ENCODE results near the gene CCDC82. TPM values are rescaled to one million over a fixed set of nuclear protein-coding genes. Genes with fewer than 3 reads are reported as not detected.
A peak's percentile ranks its signal among the peaks of the same experiment; 100 is the strongest.
"Not testable (repeated sequence)": the region's sequence is repeated elsewhere in the genome, so short reads cannot be mapped to it uniquely, and the experiment has no call there.

Gene CCDC82
- total RNA-seq (10 to 100 TPM in 1 of 4 donors, 1 to 10 TPM in 3; 6.3 to 12.3 (median 8.6) TPM), polyA plus RNA-seq (10 to 100 TPM in 1 of 3 donors, 1 to 10 TPM in 2; 7.5 to 21.4 (median 9.3) TPM)
- long read RNA-seq, donor 1, full-length matches to known transcripts = 7 of 13 reads
- long read RNA-seq, donor 1, partial matches to known transcripts = 0 of 13 reads
- long read RNA-seq, donor 1, other reads (novel, unspliced or antisense) = 6 of 13 reads
- long read RNA-seq, donor 2, full-length matches to known transcripts = 12 of 19 reads
- long read RNA-seq, donor 2, partial matches to known transcripts = 1 of 19 reads
- long read RNA-seq, donor 2, other reads (novel, unspliced or antisense) = 6 of 19 reads

DNA sequence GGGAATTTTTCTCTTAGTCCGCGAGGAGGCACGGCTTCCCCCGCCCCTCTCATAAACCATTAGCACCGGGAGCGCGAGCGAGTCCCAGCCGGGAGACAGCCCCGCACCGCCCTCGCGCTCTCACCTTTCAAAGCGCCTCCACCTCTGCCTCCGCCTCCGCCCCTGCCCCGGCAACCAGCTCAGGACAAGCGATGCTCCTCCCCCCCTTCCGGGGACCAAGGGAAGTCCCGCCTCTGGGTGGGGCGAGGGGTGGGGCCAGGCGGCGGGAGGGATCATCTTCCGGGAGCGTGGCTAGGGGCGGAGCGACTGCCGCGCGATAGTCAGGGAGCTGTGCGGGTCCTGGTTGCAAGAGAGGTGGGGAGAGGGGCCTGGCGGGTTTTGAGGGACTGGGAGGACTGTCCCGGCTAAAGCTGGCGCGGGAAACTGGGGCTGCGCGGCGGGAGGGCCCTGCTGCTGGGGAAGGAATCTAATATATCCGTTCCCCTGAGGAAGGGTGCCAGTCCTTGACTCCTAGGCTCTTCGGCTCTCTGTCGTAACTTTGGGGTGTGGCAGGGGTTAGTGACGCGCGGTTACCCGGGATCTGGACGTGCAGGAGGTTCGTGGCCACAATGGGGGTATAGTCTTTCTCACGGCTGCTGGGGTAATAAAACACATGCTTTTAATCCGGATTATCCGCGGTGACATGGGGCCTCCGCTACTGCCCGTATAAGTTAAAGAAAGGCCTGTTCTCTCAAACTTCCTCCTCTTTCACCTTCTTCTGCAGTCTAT lies at the start of gene CCDC82, which contains the start of gene JRKL:
TSS of gene CCDC82 (minus strand) at position 193 of the 768 bp plus-strand sequence. CDS start 5,165 bp downstream, outside the sequence.
TSS of gene JRKL (plus strand) at position 294 of the 768 bp plus-strand sequence. CDS start 637 bp downstream, outside the sequence.
- Histone ChIP-seq H3K4me1 (peaks cover 12% of the 10 kb centered on the region), H3K9me3 (no peaks in the 10 kb centered on the region), H3K27me3 (ENCODE audit: insufficient read depth in 3 of 3, low read length in 2 of 3) (no peaks in the 10 kb centered on the region), H3K27ac (peak within 1 kb of the TSS; percentile 92), H3K4me3 (peak within 1 kb of the TSS; percentile 93), H3K36me3 (ENCODE audit: insufficient read depth in 1 of 2, low read depth in 1 of 2) (peaks cover 0 to 9% of the 10 kb centered on the region in 2 donors)
- peak; percentile 96 to 98 for DNase-seq
- intact Hi-C loops (cut with DNase I) = loop anchor here in 1 of 2 donors (10.0 kb wide), 1 partner anchor 555 kb away; no protein-coding TSS in a partner anchor
- TF ChIP-seq, protein P1, sequence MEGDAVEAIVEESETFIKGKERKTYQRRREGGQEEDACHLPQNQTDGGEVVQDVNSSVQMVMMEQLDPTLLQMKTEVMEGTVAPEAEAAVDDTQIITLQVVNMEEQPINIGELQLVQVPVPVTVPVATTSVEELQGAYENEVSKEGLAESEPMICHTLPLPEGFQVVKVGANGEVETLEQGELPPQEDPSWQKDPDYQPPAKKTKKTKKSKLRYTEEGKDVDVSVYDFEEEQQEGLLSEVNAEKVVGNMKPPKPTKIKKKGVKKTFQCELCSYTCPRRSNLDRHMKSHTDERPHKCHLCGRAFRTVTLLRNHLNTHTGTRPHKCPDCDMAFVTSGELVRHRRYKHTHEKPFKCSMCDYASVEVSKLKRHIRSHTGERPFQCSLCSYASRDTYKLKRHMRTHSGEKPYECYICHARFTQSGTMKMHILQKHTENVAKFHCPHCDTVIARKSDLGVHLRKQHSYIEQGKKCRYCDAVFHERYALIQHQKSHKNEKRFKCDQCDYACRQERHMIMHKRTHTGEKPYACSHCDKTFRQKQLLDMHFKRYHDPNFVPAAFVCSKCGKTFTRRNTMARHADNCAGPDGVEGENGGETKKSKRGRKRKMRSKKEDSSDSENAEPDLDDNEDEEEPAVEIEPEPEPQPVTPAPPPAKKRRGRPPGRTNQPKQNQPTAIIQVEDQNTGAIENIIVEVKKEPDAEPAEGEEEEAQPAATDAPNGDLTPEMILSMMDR (IDR thresholded peaks at IDR 0.05) = no peak
- WGBS, 3 donors = 0 to 1% (median 0%) methylated on average over 48 to 53 of the region's 53 CpGs
- peak; percentile 99 to 100 (median 100) for ATAC-seq

DNA sequence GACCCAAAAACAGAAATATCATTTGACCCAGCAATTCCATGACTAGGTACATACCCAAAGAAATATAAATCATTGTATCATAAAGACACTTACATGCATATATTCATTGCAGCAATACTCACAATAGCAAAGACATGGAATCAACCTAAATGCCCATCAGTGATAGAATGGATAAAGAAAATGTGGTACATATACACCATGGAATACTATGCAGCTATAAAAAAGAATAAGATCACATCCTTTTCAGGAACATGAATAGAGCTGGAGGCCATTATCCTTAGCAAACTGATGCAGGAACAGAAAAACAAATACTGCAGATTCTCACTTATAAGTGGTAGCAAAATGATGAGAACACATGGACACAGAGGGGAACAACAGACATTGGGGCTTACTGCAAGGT lies 42.9 kb upstream of the CCDC82 start:
- H3K36me3 ChIP-seq (ENCODE audit: insufficient read depth in 1 of 2, low read depth in 1 of 2); H3K9me3 ChIP-seq; H3K4me1 ChIP-seq; intact Hi-C loops (cut with DNase I); H3K27me3 ChIP-seq (ENCODE audit: insufficient read depth in 3 of 3, low read length in 2 of 3); H3K27ac ChIP-seq; ATAC-seq; H3K4me3 ChIP-seq; DNase-seq: not testable (repeated sequence)

DNA sequence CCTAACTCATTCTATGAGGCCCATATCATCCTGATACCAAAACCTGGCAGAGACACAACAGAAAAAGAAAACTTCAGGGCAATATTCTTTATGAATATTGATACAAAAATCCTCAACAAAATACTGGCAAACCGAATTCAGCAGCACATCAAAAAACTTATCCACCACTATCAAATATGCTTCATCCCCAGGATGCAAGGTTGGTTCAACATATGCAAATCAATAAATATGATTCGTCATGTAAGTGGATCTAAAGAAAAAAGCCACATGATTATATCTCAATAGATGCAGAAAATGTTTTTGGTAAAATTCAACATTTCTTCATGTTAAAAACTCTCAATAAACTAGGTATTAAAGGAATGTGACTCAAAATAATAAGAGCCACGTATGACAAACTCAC lies 41.0 kb upstream of the CCDC82 start:
- DNase-seq = no peak
- TF ChIP-seq, protein P1 (IDR thresholded peaks at IDR 0.05) = no peak
- no peaks in the 10 kb centered on the region for H3K36me3 ChIP-seq (ENCODE audit: insufficient read depth in 1 of 2, low read depth in 1 of 2)
- no peak for ATAC-seq
- no peaks in the 10 kb centered on the region for H3K4me1 ChIP-seq
- intact Hi-C loops (cut with DNase I) = no loop called here
- H3K27ac ChIP-seq = no peak overlapping the region
- no peaks in the 10 kb centered on the region for H3K9me3 ChIP-seq
- no peak overlapping the region for H3K4me3 ChIP-seq
- H3K27me3 ChIP-seq (ENCODE audit: insufficient read depth in 3 of 3, low read length in 2 of 3) = no peaks in the 10 kb centered on the region
- 68 to 84% (median 79%) methylated on average over 3 of the region's 3 CpGs for WGBS, 3 donors

DNA sequence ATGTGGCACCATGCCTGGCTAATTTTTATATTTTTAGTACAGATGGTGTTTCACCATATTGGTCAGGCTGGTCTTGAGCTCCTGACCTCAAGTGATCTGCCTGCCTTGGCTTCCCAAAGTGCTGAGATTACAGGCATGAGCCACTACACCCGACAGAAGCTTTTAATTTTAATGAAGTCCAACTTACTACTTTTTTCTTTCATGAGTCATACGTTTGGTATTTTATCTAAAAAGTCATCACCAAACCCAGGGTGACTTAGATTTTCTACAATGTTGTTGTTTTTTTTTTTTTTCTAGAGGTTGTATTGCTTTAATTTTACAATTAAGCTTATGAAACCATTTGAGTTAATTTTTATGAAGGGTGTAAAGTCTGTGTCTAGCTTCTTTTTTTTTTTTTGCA lies 35.0 kb upstream of the CCDC82 start:
- no peaks in the 10 kb centered on the region for H3K9me3 ChIP-seq
- ATAC-seq (no peak), DNase-seq (no peak)
- intact Hi-C loops (cut with DNase I) = loop anchor here in 1 of 2 donors (2.0 kb wide), 1 partner anchor 370 kb away; no protein-coding TSS in a partner anchor
- TF ChIP-seq, protein P1 (IDR thresholded peaks at IDR 0.05) = no peak
- no peak overlapping the region for H3K4me3 ChIP-seq
- WGBS, 3 donors = 17 to 36% (median 24%) methylated on average over 2 of the region's 2 CpGs
- no peaks in the 10 kb centered on the region for H3K4me1 ChIP-seq
- no peak overlapping the region for H3K27ac ChIP-seq
- no peaks in the 10 kb centered on the region for H3K36me3 ChIP-seq (ENCODE audit: insufficient read depth in 1 of 2, low read depth in 1 of 2)
- peaks cover 0 to 4% (median 4%) of the 10 kb centered on the region in 3 donors for H3K27me3 ChIP-seq (ENCODE audit: insufficient read depth in 3 of 3, low read length in 2 of 3)

DNA sequence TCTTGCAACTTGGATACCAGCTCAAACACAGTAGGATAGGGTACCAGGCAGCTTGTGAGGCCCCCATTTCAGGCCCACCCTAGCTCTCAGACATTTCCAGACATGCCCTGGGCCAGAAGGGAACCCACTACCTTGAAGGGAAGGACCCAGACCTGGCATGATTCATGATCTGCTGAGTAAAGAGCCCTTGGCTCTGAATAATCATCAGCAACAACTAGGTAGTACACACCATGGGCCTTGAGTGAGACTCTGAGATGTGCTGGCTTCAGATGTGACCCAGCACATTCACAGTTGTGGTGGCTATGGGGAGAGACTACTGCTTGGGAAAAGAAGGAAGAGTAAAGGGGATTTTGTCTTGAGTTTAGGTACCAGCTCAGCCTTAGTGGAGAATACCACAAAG lies 23.7 kb upstream of the CCDC82 start:
- intact Hi-C loops (cut with DNase I) = no loop called here
- Histone ChIP-seq H3K4me1 (no peaks in the 10 kb centered on the region), H3K27me3 (ENCODE audit: insufficient read depth in 3 of 3, low read length in 2 of 3) (no peaks in the 10 kb centered on the region), H3K27ac (no peak overlapping the region), H3K4me3 (no peak overlapping the region), H3K9me3 (no peaks in the 10 kb centered on the region), H3K36me3 (ENCODE audit: insufficient read depth in 1 of 2, low read depth in 1 of 2) (no peaks in the 10 kb centered on the region)
- DNase-seq (no peak), ATAC-seq (no peak)
- TF ChIP-seq, protein P1 (IDR thresholded peaks at IDR 0.05) = no peak

All from psoas muscle (tissue), 8 donors.